GM12878 (cell line): Measurements from ENCODE around the gene LSMEM2. TPM values are rescaled to one million over a fixed set of nuclear protein-coding genes. Genes with fewer than 3 reads are reported as not detected.
A peak's percentile ranks its signal among the peaks of the same experiment; 100 is the strongest.

Source experiments
- ASH2L ChIP-seq: fragments of 300-600, 200-600 bp; sonication (generic); IDR thresholded peaks from 2 replicates; pipeline ENCODE4 v1.6.1; 2017; ENCODE audit warnings: low read depth, mild to moderate bottlenecking, borderline replicate concordance
- BACH1 ChIP-seq: fragments of 450-650 bp; IDR thresholded peaks from 2 replicates; pipeline ENCODE4 v1.6.1; 2017; ENCODE audit warnings: mild to moderate bottlenecking, borderline replicate concordance
- BCLAF1 ChIP-seq: fragments of 450-650 bp; IDR thresholded peaks from 2 replicates; pipeline ENCODE4 v1.6.1; 2017; ENCODE audit warnings: antibody characterized with exemption, mild to moderate bottlenecking, moderate library complexity
- BMI1 ChIP-seq: fragments of 450-650 bp; IDR thresholded peaks from 2 replicates; pipeline ENCODE4 v1.6.1; 2016; ENCODE audit warnings: mild to moderate bottlenecking, moderate library complexity, borderline replicate concordance
- ETV6 ChIP-seq, 2 experiments: fragments of 450-650 bp in 1 of 2; IDR thresholded peaks in 1 of 2; conservative IDR thresholded peaks in 1 of 2; 2 replicates each; pipeline ENCODE4 v1.6.1; 2014; ENCODE audit warnings: antibody characterized with exemption in 1 of 2, borderline replicate concordance in 1 of 2, low read depth in 1 of 2, mild to moderate bottlenecking in 1 of 2, moderate library complexity in 1 of 2
- FOXK2 ChIP-seq: fragments of 450-650 bp; IDR thresholded peaks from 2 replicates; pipeline ENCODE4 v1.6.1; 2017; ENCODE audit warnings: mild to moderate bottlenecking, moderate library complexity
- HDAC6 ChIP-seq: fragments of 200-600 bp; sonication (generic); IDR thresholded peaks from one replicate; pipeline ENCODE4 v1.8.0; 2017; ENCODE audit warnings: antibody characterized with exemption; ENCODE audit not compliant: unreplicated experiment
- IKZF2 ChIP-seq, 2 experiments: fragments of 450-650 bp; IDR thresholded peaks; 2 replicates each; pipeline ENCODE4 v1.6.1; 2017; ENCODE audit warnings: mild to moderate bottlenecking in 2 of 2, moderate library complexity in 2 of 2
- KAT2A ChIP-seq: conservative IDR thresholded peaks from 2 replicates; pipeline ENCODE4 v1.6.1; 2011; ENCODE audit warnings: low read depth, low read length; ENCODE audit not compliant: control insufficient read depth
- KDM1A ChIP-seq: fragments of 200-600 bp; sonication (generic); IDR thresholded peaks from 2 replicates; pipeline ENCODE4 v1.6.1; 2016; ENCODE audit warnings: borderline replicate concordance
- LARP7 ChIP-seq: fragments of 450-650 bp; IDR thresholded peaks from 2 replicates; pipeline ENCODE4 v1.6.1; 2017; ENCODE audit warnings: mild to moderate bottlenecking
- MTA2 ChIP-seq: fragments of 450-650 bp; IDR thresholded peaks from 2 replicates; pipeline ENCODE4 v1.6.1; 2016; ENCODE audit warnings: low read depth, mild to moderate bottlenecking, moderate library complexity
- MTA3 ChIP-seq: IDR thresholded peaks from 2 replicates; pipeline ENCODE4 v1.6.1; 2012; ENCODE audit warnings: low read length, inconsistent platforms, borderline replicate concordance
- NBN ChIP-seq: fragments of 450-650 bp; IDR thresholded peaks from 2 replicates; pipeline ENCODE4 v1.6.1; 2016
- NR2F1 ChIP-seq: fragments of 450-650 bp; conservative IDR thresholded peaks from 2 replicates; pipeline ENCODE4 v1.6.1; 2017; ENCODE audit warnings: mild to moderate bottlenecking
- PML ChIP-seq: IDR thresholded peaks from 2 replicates; pipeline ENCODE4 v1.6.1; 2012; ENCODE audit warnings: low read length, inconsistent platforms
- POLR2AphosphoS5 ChIP-seq: IDR thresholded peaks from 2 replicates; pipeline ENCODE4 v1.6.1; 2011; ENCODE audit warnings: mild to moderate bottlenecking, low read length, inconsistent platforms
- POU2F2 ChIP-seq: IDR thresholded peaks from 3 replicates; pipeline ENCODE4 v1.6.1; 2011; ENCODE audit warnings: low read depth, mild to moderate bottlenecking, low read length, borderline replicate concordance
- RELA ChIP-seq: fragments of 450-650 bp; IDR thresholded peaks from 2 replicates; pipeline ENCODE4 v1.8.0; 2014; ENCODE audit warnings: borderline replicate concordance; ENCODE audit not compliant: partially characterized antibody
- SKIL ChIP-seq: fragments of 450-650 bp; IDR thresholded peaks from 2 replicates; pipeline ENCODE4 v1.6.1; 2017; ENCODE audit warnings: mild to moderate bottlenecking, low read depth, inconsistent platforms; ENCODE audit not compliant: poor library complexity, severe bottlenecking
- SREBF2 ChIP-seq: IDR thresholded peaks from 2 replicates; pipeline ENCODE4 v1.6.1; 2012; ENCODE audit warnings: mild to moderate bottlenecking, low read length
- STAT3 ChIP-seq: IDR thresholded peaks from 2 replicates; pipeline ENCODE4 v1.6.1; 2011; ENCODE audit warnings: low read depth, low read length, improper control_type of control experiment
- TARDBP ChIP-seq: IDR thresholded peaks from 2 replicates; pipeline ENCODE4 v1.6.1; 2016; ENCODE audit warnings: borderline replicate concordance
- TCF12 ChIP-seq: IDR thresholded peaks from 2 replicates; pipeline ENCODE4 v1.6.1; 2011; ENCODE audit warnings: low read depth, mild to moderate bottlenecking, low read length
- USF1 ChIP-seq: IDR thresholded peaks from 2 replicates; pipeline ENCODE4 v1.6.1; 2011; ENCODE audit warnings: borderline replicate concordance, low read depth, mild to moderate bottlenecking, moderate library complexity, mixed read lengths, low read length; ENCODE audit not compliant: insufficient read depth; ENCODE audit errors: extremely low read length
- ZNF622 ChIP-seq: fragments of 450-650 bp; IDR thresholded peaks from 2 replicates; pipeline ENCODE4 v1.6.1; 2017; ENCODE audit warnings: mild to moderate bottlenecking, inconsistent platforms
- ZZZ3 ChIP-seq: IDR thresholded peaks from 2 replicates; pipeline ENCODE4 v1.6.1; 2011; ENCODE audit warnings: low read depth; ENCODE audit not compliant: control insufficient read depth, insufficient read length
- polyA plus RNA-seq, 11 experiments: library from polyadenylated mRNA; depleted of rRNA in 4 of 11; unstranded in 6 of 11; stranded (reverse) in 5 of 11; fragments of >200 nt; fragmentation: Nextera tagmentation in 4 of 11; fragmentation: Illumina TruSeq in 1 of 11; extraction: Ambion mirVana in 4 of 11; extraction: Trizol in 1 of 11; gene quantifications; 1 replicate in 1 of 11; 2 replicates in 10 of 11; pipeline versions ENCODE4 v1.2.1 to v1.2.3, GENCODE V29; 2011 to 2016; ENCODE audit warnings: inconsistent platforms in 2 of 11, missing spikeins in 2 of 11, low read depth in 1 of 11
- total RNA-seq, 4 experiments: library from RNA; depleted of rRNA in 3 of 4; stranded (reverse); fragments of >200 nt in 3 of 4; fragmentation: Illumina TruSeq in 1 of 4; extraction: Trizol in 1 of 4; gene quantifications; 2 replicates each; pipeline versions ENCODE4 v1.2.1 to v1.2.3, GENCODE V29; 2013 to 2021

The LSMEM2 gene
- total and polyA plus RNA-seq, 10 of the 15 experiments (the other 5 are each of a cell fraction or from before 2014, with no cell fraction given): 0.17 TPM; not detected in 9

GRCh38 chr3:50242851-50243542, 35.9 kb upstream of the LSMEM2 start (continued):
- no peak for TF ChIP-seq BCLAF1
- TF ChIP-seq BMI1: no peak
- TF ChIP-seq STAT3: no peak
- TF ChIP-seq HDAC6: no peak
- TF ChIP-seq ZNF622: no peak
- 0 out of 2 replicates have a peak, but pooled peaks have one; percentile 16 for TF ChIP-seq TCF12
- no peak for TF ChIP-seq NR2F1
- no peak for TF ChIP-seq ZZZ3
- TF ChIP-seq SKIL: no peak
- TF ChIP-seq IKZF2 (IDR thresholded peaks at IDR 0.05): peak; percentile 14 to 27; a peak in 2 of 4 replicates
- TF ChIP-seq KAT2A: no peak
- no peak for TF ChIP-seq FOXK2
- TF ChIP-seq BACH1: no peak
- no peak for TF ChIP-seq ASH2L
- TF ChIP-seq PML: no peak
- TF ChIP-seq POU2F2: 0 out of 3 replicates have a peak, but pooled peaks have one; percentile 18
- TF ChIP-seq LARP7: no peak
- TF ChIP-seq RELA: peak; percentile 23
- TF ChIP-seq POLR2AphosphoS5: no peak; the same call in 1 of the 2 replicates
- TF ChIP-seq MTA2: no peak
- TF ChIP-seq NBN: 0 out of 2 replicates have a peak, but pooled peaks have one; percentile 23
- TF ChIP-seq TARDBP: no peak
- no peak for TF ChIP-seq SREBF2
- TF ChIP-seq USF1: no peak
- no peak for TF ChIP-seq KDM1A
- peak in 1 of 2 experiments; percentile 68; a peak in 2 of 4 replicates for TF ChIP-seq ETV6 (conservative IDR thresholded peaks at IDR 0.05 in 1 of 2, IDR thresholded peaks at IDR 0.05 in 1 of 2; ENCODE audit: borderline replicate concordance in 1 of 2, low read depth in 1 of 2)
- no peak for TF ChIP-seq MTA3
